K562 (cell line): ENCODE results near the gene PSMG3. TPM values are rescaled to one million over a fixed set of nuclear protein-coding genes. Genes with fewer than 3 reads are reported as not detected.
A peak's percentile ranks its signal among the peaks of the same experiment; 100 is the strongest.

Source experiments
- ATAC-seq: fragments of 200-7000 bp; cut with Tn5 transposase; 3 replicates; pipeline ENCODE4 v1.9.1; 2020; ENCODE audit warnings: moderate library complexity
- BruUV-seq: library from RNA; stranded (reverse); fragments of 400-500 nt; replicated peaks from 2 replicates; lab custom pipeline; 2021; lab: Mats Ljungman, UMichigan
- CTCF ChIA-PET: fragments of 300-600 bp; formaldehyde crosslinking; extraction: SDS; loops from one replicate; lab custom pipeline; 2021; ENCODE audit warnings: low intra/inter-chr PET ratio; lab: Yijun Ruan, JAX
- POLR2A ChIA-PET: fragments of 300-600, 350-650 bp; sonication (Branson Sonifier 250); formaldehyde crosslinking; extraction: SDS; loops from one replicate; lab custom pipeline; 2021; ENCODE audit warnings: antibody characterized with exemption, inconsistent platforms; lab: Yijun Ruan, JAX
- DNase-seq, 4 experiments: peaks; one replicate each; pipeline versions ENCODE4 v3.0.0 to v3.0.0-alpha.2; 2011 to 2018; ENCODE audit warnings: low spot score in 3 of 4, mixed read lengths in 3 of 4; ENCODE audit errors: extremely low read depth in 1 of 4
- FAIRE-seq: peaks from 2 replicates; lab custom pipeline; 2011; peaks lifted over from hg19 to GRCh38; lab: Jason Lieb, UNC
- H2AFZ ChIP-seq: 2 replicates; pipeline ENCODE4 v1.6.0; 2011; ENCODE audit warnings: low read depth, low read length, control low read depth, inconsistent platforms
- H3K27ac ChIP-seq: fragments of 200-600 bp; 3 replicates; pipeline ENCODE4 v1.8.0; 2011; ENCODE audit warnings: low read depth, mild to moderate bottlenecking, control low read depth, inconsistent platforms, low read length, moderate library complexity, mixed read lengths; ENCODE audit errors: extremely low read depth
- H3K27me3 ChIP-seq, 2 experiments: fragments of 300-600 bp in 1 of 2; 2 replicates in 1 of 2; 3 replicates in 1 of 2; pipeline versions ENCODE4 v1.6.0 to v1.8.0; 2011; ENCODE audit warnings: inconsistent platforms in 2 of 2, low read length in 2 of 2, mild to moderate bottlenecking in 1 of 2, mixed read lengths in 1 of 2, moderate library complexity in 1 of 2; ENCODE audit not compliant: control insufficient read depth in 2 of 2, insufficient read depth in 2 of 2
- H3K36me3 ChIP-seq: fragments of 300-600 bp; 3 replicates; pipeline ENCODE4 v1.8.0; 2011; ENCODE audit warnings: mild to moderate bottlenecking, low read length, inconsistent platforms; ENCODE audit not compliant: control insufficient read depth, insufficient read depth
- H3K4me1 ChIP-seq, 2 experiments: fragments of 200-600 bp in 1 of 2; replicated peaks in 1 of 2; 2 replicates in 1 of 2; 3 replicates in 1 of 2; pipeline versions ENCODE4 v1.5.1 to v1.8.0; 2011; ENCODE audit warnings: inconsistent platforms in 2 of 2, low read length in 2 of 2, mild to moderate bottlenecking in 1 of 2, mixed read lengths in 1 of 2, moderate library complexity in 1 of 2; ENCODE audit not compliant: control insufficient read depth in 2 of 2, insufficient read depth in 2 of 2
- H3K4me2 ChIP-seq: 2 replicates; pipeline ENCODE4 v1.6.1; 2011; ENCODE audit warnings: low read length, control low read depth, inconsistent platforms, mixed read lengths; ENCODE audit not compliant: insufficient read depth
- H3K4me3 ChIP-seq: fragments of 200-600 bp; sonication (generic), shearing (Covaris generic); 2 replicates; pipeline ENCODE4 v1.5.1; 2016; ENCODE audit warnings: control low read depth, inconsistent platforms
- H3K79me2 ChIP-seq: fragments of 200-600 bp; 3 replicates; pipeline ENCODE4 v1.8.0; 2011; ENCODE audit warnings: low read length, inconsistent platforms; ENCODE audit not compliant: control insufficient read depth, insufficient read depth
- H3K9ac ChIP-seq, 2 experiments: 2 replicates each; pipeline versions ENCODE4 v1.6.0 to v1.6.1; 2011; ENCODE audit warnings: low read depth in 2 of 2, low read length in 2 of 2, control low read depth in 1 of 2, inconsistent platforms in 1 of 2, mild to moderate bottlenecking in 1 of 2, mixed read lengths in 1 of 2; ENCODE audit not compliant: insufficient read depth in 1 of 2
- H3K9me1 ChIP-seq: one replicate; pipeline ENCODE4 v1.6.0; 2011; ENCODE audit warnings: inconsistent platforms, mild to moderate bottlenecking, low read length, moderate library complexity; ENCODE audit not compliant: control insufficient read depth, insufficient read depth
- H3K9me3 ChIP-seq: replicated peaks from 2 replicates; pipeline ENCODE4 v1.5.1; 2011; ENCODE audit warnings: low read depth, low read length, inconsistent platforms; ENCODE audit not compliant: control insufficient read depth, insufficient read depth
- H4K20me1 ChIP-seq: replicated peaks from 2 replicates; pipeline ENCODE4 v1.6.1; 2011; ENCODE audit warnings: low read length, inconsistent platforms, mixed read lengths; ENCODE audit not compliant: control insufficient read depth, insufficient read depth
- CREB1 ChIP-seq, 2 experiments: sonication (generic) in 1 of 2; formaldehyde crosslinking in 1 of 2; IDR thresholded peaks; 2 replicates each; pipeline versions ENCODE4 v1.6.1 to v1.8.0; 2012 to 2022; ENCODE audit warnings: inconsistent platforms in 1 of 2, mild to moderate bottlenecking in 1 of 2, missing genetic modification reagents in 1 of 2, moderate library complexity in 1 of 2
- KDM1A ChIP-seq, 2 experiments: fragments of 450-650 bp; IDR thresholded peaks; 2 replicates each; pipeline ENCODE4 v1.6.1; 2016; ENCODE audit warnings: mild to moderate bottlenecking in 2 of 2
- NRF1 ChIP-seq, 2 experiments: fragments of 450-650 bp; IDR thresholded peaks in 1 of 2; conservative IDR thresholded peaks in 1 of 2; 2 replicates each; pipeline ENCODE4 v1.6.1; 2014; ENCODE audit warnings: mild to moderate bottlenecking in 2 of 2
- ZSCAN32 ChIP-seq: fragments of 450-650 bp; formaldehyde crosslinking; IDR thresholded peaks from 2 replicates; pipeline ENCODE4 v1.4.0; 2020; ENCODE audit warnings: mild to moderate bottlenecking, moderate library complexity
- WGBS: fragments of 100-300 bp; shearing (Covaris generic); methylation state at CpG from one replicate; pipeline ENCODE4 v1.1.6; 2016; ENCODE audit warnings: low coverage, mixed read lengths; ENCODE audit not compliant: insufficient coverage; ENCODE audit errors: missing lambda C conversion rate; 5-methylcytosine and 5-hydroxymethylcytosine counted together
- in situ Hi-C: fragments of 300-500 bp; cut with MboI; formaldehyde crosslinking; loops from 4 replicates; pipeline ENCODE4 v1.15.0; 2018; ENCODE audit warnings: inconsistent platforms, mixed read lengths
- intact Hi-C: fragments of 100-400 bp; cut with micrococcal nuclease; formaldehyde crosslinking; loops from 2 replicates; pipeline ENCODE4 v1.14.2; 2022
- polyA plus RNA-seq, 8 experiments: library from polyadenylated mRNA; depleted of rRNA in 4 of 8; stranded (reverse) in 5 of 8; unstranded in 3 of 8; fragments of >200 nt; fragmentation: Nextera tagmentation in 2 of 8; fragmentation: Illumina TruSeq in 1 of 8; extraction: Ambion mirVana in 2 of 8; extraction: Trizol in 1 of 8; gene quantifications; 2 replicates each; pipeline versions ENCODE4 v1.2.1 to v1.2.3, GENCODE V29; 2011 to 2014; ENCODE audit warnings: inconsistent platforms in 1 of 8, missing spikeins in 1 of 8
- total RNA-seq, 7 experiments: library from RNA; depleted of rRNA in 6 of 7; stranded (reverse); fragments of >200 nt in 6 of 7; fragmentation: Illumina TruSeq in 2 of 7; extraction: Trizol in 2 of 7; gene quantifications; 2 replicates each; pipeline versions ENCODE4 v1.2.1 to v1.2.3, GENCODE V29; 2011 to 2021; ENCODE audit warnings: low replicate concordance in 1 of 7
- TF ChIP-seq, protein P1 (sequence below), 2 experiments: fragments of 450-650 bp; IDR thresholded peaks; 2 replicates each; pipeline ENCODE4 v1.6.1; 2016; ENCODE audit warnings: mild to moderate bottlenecking in 2 of 2, borderline replicate concordance in 1 of 2, low read depth in 1 of 2, moderate library complexity in 1 of 2
- TF ChIP-seq, protein P2 (sequence below), 3 experiments: IDR thresholded peaks in 2 of 3; conservative IDR thresholded peaks in 1 of 3; 2 replicates each; pipeline ENCODE4 v1.5.1; 2011 to 2012; ENCODE audit warnings: low read length in 3 of 3, mild to moderate bottlenecking in 3 of 3, control low read depth in 2 of 3, improper control_type of control experiment in 1 of 3, inconsistent platforms in 1 of 3, low read depth in 1 of 3, mixed read lengths in 1 of 3, moderate library complexity in 1 of 3; ENCODE audit not compliant: insufficient read depth in 2 of 3
- TF ChIP-seq, protein P3 (sequence below), 2 experiments: fragments of 450-650 bp; IDR thresholded peaks; 2 replicates each; pipeline ENCODE4 v1.6.1; 2016

The PSMG3 gene
- total and polyA plus RNA-seq, 9 of the 15 experiments (the other 6 are each of a cell fraction or from before 2014, with no cell fraction given), result 34.8 to 122 (median 80.1) TPM

DNA sequence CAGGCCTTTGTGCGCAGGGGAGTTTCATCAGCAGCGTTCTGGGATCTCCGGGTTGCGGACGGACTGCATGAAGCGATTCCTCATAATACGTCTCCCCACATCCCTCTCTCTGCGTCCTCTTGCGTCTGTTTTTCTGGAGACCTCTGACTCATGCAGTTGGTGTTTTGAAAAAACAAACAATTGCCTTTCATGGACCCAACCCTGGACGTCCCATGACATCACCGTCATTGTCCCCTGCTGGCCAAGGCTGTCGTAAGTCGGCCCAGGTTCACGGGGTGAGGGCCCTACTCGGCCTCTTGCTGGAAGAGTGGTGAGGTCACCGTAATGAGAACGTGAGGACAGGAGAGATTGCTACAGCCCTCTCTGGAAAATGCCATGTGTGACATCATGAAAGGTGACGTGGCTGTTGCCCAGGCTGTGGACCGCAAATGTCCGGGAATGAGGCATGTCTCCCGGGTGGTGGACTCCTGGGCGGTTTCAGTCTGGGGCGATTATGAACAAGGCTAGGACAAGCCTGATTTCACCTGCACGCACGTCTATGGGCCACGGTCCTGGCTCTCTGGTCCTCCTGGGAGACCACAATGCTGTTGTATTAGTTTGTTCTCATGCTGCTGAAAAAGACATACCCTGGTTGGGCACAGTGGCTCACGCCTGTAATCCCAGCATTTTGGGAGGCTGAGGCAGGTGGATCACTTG lies 49.1 kb downstream of the PSMG3 start:
- H3K9ac ChIP-seq, result no peak overlapping the region; a peak in 1 of 4 replicates
- no peaks in the 10 kb centered on the region for H3K79me2 ChIP-seq
- peaks cover 14 to 42% of the 10 kb centered on the region in 2 experiments; a peak in 3 of 5 replicates for H3K27me3 ChIP-seq
- no peak overlapping the region for H3K27ac ChIP-seq
- peaks cover 0 to 13% of the 10 kb centered on the region in 2 experiments; a peak in 2 of 5 replicates for H3K4me1 ChIP-seq
- H3K36me3 ChIP-seq, result no peaks in the 10 kb centered on the region
- ChIA-PET POLR2A (no interaction called here), CTCF (no interaction called here)
- H3K4me2 ChIP-seq, result no peak overlapping the region
- DNase-seq (peak in 1 of 4 experiments; percentile 34), FAIRE-seq (no peak), ATAC-seq (peak; percentile 72)
- BruUV-seq, result no TSS peak
- WGBS, result 40% methylated on average over 27 of the region's 27 CpGs
- no peaks in the 10 kb centered on the region for H4K20me1 ChIP-seq
- in situ Hi-C loops (no loop called here), intact Hi-C loops (no loop called here)
- peak overlapping the region; percentile 40 for H2AFZ ChIP-seq
- peaks cover 6% of the 10 kb centered on the region for H3K9me3 ChIP-seq
- H3K9me1 ChIP-seq, result no peaks in the 10 kb centered on the region
- no peak overlapping the region for H3K4me3 ChIP-seq
- TF ChIP-seq KDM1A (IDR thresholded peaks at IDR 0.05) (no peak), CREB1 (IDR thresholded peaks at IDR 0.05) (peak; percentile 62), CREB1 (CRISPR knock-in tag; IDR thresholded peaks at IDR 0.05) (peak; percentile 63; the same call in 1 of the 2 replicates), ZSCAN32 (CRISPR knock-in tag) (no peak), NRF1 (conservative IDR thresholded peaks at IDR 0.05 in 1 of 2, IDR thresholded peaks at IDR 0.05 in 1 of 2) (peak in 1 of 2 experiments; percentile 23; a peak in 1 of 4 replicates)
- TF ChIP-seq, protein P1, sequence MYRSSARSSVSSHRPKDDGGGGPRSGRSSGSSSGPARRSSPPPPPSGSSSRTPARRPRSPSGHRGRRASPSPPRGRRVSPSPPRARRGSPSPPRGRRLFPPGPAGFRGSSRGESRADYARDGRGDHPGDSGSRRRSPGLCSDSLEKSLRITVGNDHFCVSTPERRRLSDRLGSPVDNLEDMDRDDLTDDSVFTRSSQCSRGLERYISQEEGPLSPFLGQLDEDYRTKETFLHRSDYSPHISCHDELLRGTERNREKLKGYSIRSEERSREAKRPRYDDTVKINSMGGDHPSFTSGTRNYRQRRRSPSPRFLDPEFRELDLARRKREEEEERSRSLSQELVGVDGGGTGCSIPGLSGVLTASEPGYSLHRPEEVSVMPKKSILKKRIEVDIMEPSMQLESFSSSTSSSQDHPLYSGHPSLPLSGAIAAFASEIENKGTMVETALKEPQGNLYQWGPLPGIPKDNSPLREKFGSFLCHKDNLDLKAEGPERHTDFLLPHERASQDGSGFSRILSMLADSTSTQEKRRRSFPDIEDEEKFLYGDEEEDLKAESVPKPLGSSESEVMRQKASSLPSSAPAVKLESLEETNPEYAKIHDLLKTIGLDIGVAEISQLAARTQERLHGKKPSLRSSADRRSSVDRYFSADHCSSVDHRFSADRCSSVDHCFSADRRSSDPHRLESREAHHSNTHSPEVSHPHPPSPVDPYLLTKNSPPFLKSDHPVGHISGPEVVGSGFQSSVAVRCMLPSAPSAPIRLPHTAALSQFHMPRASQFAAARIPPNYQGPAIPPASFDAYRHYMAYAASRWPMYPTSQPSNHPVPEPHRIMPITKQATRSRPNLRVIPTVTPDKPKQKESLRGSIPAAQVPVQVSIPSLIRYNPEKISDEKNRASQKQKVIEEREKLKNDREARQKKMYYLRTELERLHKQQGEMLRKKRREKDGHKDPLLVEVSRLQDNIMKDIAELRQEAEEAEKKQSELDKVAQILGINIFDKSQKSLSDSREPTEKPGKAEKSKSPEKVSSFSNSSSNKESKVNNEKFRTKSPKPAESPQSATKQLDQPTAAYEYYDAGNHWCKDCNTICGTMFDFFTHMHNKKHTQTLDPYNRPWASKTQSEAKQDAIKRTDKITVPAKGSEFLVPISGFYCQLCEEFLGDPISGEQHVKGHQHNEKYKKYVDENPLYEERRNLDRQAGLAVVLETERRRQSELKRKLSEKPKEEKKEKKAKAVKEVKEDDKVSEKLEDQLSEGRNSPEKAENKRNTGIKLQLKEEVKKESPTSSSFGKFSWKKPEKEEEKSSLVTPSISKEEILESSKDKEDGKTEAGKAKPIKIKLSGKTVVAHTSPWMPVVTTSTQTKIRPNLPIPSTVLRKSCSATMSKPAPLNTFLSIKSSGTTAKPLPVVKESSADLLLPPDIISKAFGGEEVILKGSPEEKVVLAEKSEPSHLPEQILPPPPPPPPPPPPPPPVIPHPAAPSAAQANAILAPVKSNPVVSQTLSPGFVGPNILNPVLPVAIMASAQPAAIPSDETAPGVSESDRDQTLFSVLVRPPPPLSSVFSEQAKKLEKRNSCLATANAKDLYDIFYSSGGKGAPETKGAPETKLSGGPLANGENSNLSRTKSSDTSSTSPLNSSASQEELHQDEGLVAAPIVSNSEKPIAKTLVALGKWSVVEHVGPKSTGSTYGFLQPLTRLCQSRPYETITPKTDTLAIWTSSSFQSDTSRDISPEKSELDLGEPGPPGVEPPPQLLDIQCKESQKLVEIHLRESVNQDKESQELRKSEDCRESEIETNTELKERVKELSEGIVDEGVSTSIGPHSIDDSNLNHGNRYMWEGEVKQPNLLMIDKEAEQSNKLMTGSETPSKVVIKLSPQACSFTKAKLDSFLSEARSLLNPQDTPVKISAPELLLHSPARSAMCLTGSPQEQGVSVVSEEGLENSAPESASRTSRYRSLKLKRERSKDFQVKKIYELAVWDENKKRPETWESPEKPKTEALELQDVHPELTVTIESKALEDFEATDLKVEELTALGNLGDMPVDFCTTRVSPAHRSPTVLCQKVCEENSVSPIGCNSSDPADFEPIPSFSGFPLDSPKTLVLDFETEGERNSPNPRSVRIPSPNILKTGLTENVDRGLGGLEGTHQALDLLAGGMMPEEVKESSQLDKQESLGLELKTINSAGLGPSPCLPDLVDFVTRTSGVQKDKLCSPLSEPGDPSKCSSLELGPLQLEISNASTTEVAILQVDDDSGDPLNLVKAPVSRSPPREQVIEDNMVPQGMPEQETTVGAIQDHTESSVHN (IDR thresholded peaks at IDR 0.05; ENCODE audit: borderline replicate concordance in 1 of 2, low read depth in 1 of 2), result peak in 1 of 2 experiments; percentile 79; a peak in 2 of 4 replicates
- TF ChIP-seq, protein P2, sequence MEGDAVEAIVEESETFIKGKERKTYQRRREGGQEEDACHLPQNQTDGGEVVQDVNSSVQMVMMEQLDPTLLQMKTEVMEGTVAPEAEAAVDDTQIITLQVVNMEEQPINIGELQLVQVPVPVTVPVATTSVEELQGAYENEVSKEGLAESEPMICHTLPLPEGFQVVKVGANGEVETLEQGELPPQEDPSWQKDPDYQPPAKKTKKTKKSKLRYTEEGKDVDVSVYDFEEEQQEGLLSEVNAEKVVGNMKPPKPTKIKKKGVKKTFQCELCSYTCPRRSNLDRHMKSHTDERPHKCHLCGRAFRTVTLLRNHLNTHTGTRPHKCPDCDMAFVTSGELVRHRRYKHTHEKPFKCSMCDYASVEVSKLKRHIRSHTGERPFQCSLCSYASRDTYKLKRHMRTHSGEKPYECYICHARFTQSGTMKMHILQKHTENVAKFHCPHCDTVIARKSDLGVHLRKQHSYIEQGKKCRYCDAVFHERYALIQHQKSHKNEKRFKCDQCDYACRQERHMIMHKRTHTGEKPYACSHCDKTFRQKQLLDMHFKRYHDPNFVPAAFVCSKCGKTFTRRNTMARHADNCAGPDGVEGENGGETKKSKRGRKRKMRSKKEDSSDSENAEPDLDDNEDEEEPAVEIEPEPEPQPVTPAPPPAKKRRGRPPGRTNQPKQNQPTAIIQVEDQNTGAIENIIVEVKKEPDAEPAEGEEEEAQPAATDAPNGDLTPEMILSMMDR (IDR thresholded peaks at IDR 0.05 in 2 of 3, conservative IDR thresholded peaks at IDR 0.05 in 1 of 3; ENCODE audit: insufficient read depth in 2 of 3, low read depth in 1 of 3, low read length in 3 of 3), result 0 out of 6 replicates have a peak, but pooled peaks of 1 of the 3 experiments have one; percentile 7
- TF ChIP-seq, protein P3, sequence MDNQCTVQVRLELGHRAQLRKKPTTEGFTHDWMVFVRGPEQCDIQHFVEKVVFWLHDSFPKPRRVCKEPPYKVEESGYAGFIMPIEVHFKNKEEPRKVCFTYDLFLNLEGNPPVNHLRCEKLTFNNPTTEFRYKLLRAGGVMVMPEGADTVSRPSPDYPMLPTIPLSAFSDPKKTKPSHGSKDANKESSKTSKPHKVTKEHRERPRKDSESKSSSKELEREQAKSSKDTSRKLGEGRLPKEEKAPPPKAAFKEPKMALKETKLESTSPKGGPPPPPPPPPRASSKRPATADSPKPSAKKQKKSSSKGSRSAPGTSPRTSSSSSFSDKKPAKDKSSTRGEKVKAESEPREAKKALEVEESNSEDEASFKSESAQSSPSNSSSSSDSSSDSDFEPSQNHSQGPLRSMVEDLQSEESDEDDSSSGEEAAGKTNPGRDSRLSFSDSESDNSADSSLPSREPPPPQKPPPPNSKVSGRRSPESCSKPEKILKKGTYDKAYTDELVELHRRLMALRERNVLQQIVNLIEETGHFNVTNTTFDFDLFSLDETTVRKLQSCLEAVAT (IDR thresholded peaks at IDR 0.05), result peak in 1 of 2 experiments; percentile 67; a peak in 1 of 4 replicates
